Superior temporal gyrus (tissue), 1 donor: ENCODE results near the gene CCDC68.
"Not testable (repeated sequence)": the region's sequence is repeated elsewhere in the genome, so short reads cannot be mapped to it uniquely, and the experiment has no call there.

Experiments used
- DNase-seq: peaks from one replicate; pipeline ENCODE4 v3.0.0-alpha.2; 2016; ENCODE audit errors: extremely low spot score

The CCDC68 gene

GRCh38 chr18:54958704-54959625, at the start of gene CCDC68:
Gene CCDC68 (minus strand): TSS chr18:54959461. CDS start chr18:54942791, 16,670 bp downstream.
- DNase-seq: no peak

DNA sequence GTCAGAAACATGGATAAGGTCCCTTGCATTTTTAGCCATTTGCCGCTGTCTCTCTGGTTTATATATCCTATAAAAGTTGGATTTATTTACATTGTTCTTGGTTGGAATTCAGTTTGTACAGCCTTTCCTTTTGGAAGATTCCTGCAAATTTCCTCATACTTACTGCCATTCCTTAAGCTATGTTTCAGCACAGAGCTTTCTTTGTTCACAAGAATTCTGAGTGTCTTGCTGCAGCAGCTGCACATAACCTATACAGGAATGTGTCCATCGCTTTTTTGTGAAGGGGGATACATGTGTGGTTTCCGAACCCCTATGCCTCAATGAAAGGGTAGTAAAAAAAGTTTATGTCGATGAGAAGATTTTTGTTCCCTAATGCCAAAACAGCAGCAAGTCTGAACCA, 48.3 kb upstream of the CCDC68 start:
- DNase-seq: no peak

GRCh38 chr18:55003695-55004094, 44.4 kb upstream of the CCDC68 start:
- DNase-seq: no peak

DNA sequence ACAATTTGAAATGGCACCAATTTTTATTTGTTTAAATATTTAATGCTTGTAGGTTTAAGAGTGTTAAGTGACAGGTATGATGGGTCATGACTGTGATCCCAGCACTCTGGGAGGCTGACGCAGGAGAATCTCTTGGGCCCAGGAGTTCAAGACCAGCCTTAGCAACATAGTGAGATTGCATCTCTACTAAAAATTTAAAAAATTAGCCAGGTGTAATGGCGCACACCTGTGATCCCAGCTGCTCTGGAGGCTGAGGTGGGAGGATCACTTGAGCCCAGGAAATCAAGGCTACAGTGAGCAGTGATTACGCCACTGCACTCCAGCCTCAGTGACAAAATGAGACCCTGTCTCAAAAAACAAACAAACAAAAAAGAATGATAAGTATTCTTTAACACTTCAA, 43.0 kb upstream of the CCDC68 start:
- no peak for DNase-seq

- DNase-seq: no peak
Observed at GRCh38 chr18:55001394-55002024, 42.2 kb upstream of the CCDC68 start.

DNA sequence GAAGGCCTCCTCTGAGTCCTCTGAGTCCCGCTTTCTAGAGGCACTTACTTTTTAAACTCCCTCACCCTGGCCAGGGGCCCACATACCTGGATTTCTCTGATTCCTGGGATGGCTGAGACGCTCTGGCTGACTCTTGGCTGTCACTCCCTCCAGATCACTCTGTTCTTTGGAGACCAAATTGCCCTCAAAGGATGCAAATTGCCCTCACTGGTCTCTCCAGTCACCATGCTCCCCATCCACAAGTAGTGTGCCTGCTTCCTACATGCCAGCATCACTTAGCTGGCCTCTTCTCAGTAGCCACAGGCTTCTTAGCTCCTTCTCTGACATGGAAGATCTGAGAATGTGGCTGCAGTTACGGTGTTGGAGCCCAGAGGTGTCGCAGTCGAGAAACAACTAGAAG, 41.3 kb upstream of the CCDC68 start:
- DNase-seq: no peak

DNA sequence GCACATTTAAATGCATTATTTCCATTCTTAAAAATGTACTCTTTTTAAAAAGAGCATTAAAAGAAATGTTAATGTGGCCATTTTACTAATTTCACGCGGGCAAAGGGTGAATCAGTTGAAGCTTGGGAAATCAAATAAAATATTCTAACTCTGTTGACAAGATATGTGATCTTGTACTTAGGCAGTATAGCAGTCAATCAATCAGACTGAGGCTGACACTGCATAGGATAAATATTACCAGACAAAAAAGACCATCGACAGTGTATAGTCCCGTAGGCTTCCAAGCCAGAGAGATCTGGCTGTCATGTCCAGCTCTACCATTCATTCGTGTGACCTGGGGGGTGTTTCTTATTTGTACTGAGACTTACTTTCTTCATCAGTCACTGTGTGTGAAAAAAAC, 39.8 kb upstream of the CCDC68 start:
- no peak for DNase-seq

DNA sequence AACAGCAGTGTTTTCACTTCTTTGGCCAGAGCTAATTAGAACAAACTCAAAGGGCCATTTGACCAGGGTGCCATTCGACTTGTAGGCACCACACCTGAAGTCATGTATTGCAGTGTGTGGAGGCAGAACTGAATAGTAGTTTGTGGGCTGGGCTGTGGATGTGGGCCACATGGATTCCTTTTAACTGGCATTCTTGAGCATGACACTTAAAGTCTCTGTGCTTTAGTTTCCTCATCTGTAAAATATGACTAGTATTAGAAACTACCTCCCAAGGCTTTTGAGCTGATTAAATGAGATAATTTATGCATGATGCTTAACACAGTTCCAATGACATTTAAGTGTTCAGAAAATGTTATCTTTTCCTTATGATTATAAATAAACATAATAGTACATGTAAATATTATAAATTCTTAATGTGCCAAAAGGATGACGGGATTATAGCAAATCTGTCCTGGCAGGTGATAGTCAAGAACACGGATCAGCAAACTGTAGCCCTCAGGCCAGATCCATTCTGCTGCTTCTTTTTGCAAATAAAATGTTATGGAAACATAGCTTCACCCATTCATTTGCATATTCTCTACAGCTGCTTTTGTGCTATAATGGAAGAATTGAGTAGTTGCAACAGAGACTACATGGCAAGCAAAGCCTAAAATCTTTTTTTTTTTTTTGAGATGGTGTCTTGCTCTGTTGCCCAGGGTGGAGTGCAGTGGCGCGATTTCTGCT, 36.3 kb upstream of the CCDC68 start:
- no peak for DNase-seq

GRCh38 chr18:54991981-54992380, 32.7 kb upstream of the CCDC68 start:
- no peak for DNase-seq

DNA sequence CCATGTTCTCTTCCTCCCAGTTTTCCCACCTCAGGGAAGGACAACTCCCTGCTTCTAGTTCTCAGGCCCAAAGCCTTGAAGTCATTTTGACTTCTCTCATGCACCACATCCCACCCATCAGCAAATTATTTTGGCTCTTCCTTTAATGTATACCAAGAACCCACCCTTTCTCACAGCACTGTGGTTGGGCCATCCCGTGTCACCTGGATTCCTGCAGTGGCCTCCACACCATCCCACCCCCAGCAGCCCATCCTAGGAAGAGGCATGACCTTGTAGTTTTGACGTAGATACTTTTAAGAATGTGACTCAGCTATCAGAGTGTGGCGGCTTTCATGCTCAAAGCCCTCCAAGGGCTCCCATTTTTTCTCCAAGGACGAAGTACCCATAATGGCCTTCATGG, 25.6 kb upstream of the CCDC68 start:
- no peak for DNase-seq

DNA sequence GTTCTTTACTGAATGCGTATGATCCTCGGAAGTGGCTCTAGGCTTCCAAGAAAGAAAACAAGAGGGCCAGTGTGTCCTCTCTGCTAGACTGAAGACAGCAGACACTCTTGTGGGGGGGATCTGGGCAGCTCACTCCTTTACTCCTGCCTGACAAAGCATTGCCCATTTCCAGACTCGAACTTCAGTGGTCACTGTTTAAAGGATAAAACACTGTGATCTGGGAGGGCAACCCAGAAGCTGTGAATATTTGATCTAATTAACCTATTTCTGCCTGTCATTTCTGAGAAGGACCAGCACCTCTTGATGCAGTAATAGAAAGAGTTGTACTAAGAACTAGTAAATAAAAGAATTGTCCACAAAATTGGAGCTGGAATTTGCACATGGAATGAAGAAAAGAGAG, 24.5 kb upstream of the CCDC68 start:
- DNase-seq: no peak

- DNase-seq: peak; percentile 84
Observed at GRCh38 chr18:54983041-54983686, 23.9 kb upstream of the CCDC68 start.

GRCh38 chr18:54981076-54981475, 21.8 kb upstream of the CCDC68 start:
- no peak for DNase-seq

DNA sequence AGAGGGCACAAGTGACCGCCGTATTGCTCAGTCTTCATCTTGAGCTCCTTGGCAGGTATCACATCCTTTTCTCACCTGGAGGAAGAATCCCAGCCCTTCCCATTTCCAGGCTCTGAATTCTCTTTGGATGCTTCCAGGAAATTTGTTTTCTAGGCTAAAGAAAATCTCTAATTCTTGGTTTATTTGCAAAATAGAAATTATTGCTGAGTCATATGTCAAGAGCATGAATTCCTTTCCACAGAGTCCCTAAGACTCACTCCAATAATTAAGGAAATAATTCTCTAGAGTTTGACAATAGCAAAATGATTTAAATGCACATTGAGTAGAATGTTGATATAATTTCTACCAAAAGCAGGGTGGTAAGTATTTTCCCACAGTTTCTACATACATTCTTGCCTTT, 16.3 kb upstream of the CCDC68 start:
- no peak for DNase-seq

DNA sequence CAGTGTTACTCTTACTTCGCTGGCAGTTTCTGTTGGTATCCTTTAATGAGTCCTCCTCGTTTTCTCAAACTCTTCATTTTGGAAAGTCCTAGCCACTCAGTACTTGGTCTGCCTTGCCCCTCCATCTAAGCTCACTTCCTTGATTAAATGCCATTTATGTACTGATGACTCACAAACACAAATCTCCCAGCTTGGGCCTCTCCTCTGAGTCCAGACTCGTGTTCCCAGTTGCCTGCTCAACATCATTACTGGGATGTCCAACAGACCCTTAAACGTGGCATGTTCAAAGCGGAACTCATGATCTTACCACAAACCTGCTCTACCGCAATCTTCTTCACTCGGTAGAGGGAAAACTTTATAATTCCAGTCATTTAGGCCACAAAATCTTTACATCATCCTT, 13.8 kb upstream of the CCDC68 start:
- no peak for DNase-seq

DNA sequence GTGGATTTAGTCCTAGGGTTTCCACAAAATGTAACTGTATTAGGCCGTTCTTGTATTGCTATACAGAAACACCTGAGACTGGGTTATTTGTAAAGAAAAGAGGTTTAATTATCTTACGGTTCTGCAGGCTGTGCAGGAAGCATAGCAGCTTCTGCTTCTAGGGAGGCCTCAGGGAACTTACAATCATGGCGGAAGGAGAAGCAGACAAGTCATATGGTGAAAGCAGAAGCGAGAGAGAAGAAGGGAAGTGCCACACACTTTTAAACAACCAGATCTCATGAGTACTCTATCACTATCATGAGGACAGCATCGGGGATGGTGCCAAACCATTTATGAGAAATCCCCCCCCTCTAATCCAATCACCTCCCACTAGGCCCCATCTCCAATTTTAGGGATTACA, 9.5 kb upstream of the CCDC68 start:
- no peak for DNase-seq

GRCh38 chr18:54968237-54968636, 9.0 kb upstream of the CCDC68 start:
- not testable (repeated sequence) for DNase-seq

- no peak for DNase-seq
Observed at GRCh38 chr18:54967786-54968185, 8.5 kb upstream of the CCDC68 start.

- DNase-seq: no peak
Observed at GRCh38 chr18:54964741-54965140, 5.5 kb upstream of the CCDC68 start.

DNA sequence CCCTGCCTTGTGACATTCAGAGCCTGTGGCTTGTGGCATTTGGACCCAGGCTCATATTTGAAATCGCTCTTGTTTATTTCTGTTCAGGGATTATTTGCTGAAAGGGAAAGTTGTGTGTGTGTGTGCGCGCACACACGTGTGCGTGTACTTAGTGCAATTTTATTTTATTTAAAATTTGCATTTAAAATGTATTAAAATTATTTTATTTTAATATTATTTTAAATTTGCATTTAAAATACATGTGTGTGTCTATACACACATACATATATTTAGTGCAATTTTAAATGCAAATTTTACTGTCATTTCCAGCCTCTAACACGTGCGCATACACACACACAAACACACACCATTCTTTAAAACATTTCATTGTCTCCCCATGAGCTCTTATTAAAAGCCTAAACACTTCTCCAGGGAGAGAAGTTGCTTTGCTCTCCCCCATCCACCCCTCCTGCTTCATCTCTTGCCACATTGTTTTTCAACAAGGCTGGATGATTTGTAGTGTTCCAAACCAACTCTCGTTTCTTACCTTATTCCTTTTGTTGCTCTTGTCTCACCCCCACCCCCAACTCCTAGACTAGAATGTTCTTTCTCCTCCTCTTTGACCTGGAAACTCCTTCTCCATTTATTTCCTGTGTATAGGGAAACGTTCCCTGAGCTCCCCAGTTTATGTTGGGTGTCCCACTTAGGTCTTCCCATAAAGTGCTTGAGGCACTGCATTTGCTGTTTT, 3.8 kb upstream of the CCDC68 start:
- no peak for DNase-seq

DNA sequence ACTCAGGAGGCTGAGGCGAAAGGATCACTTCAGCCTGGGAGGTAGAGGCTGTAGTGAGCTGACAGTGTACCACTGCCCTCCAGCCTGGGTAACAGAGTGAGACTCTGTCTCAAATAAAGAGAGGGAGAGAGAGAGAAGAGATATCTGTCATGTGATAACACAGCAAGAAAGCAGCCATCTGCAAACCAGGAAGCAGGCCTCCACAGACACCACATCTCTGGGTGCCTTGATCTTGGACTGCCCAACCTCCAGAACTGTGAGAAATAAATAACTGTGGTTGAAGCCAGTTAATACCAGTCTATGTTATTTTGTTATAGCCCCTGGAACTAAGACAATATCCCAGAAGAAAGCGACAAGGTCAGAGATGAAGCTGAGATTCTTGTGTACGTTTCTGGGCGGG, 2.6 kb upstream of the CCDC68 start:
- DNase-seq: no peak
